ENCODE data around the gene TLN1.

DNA sequence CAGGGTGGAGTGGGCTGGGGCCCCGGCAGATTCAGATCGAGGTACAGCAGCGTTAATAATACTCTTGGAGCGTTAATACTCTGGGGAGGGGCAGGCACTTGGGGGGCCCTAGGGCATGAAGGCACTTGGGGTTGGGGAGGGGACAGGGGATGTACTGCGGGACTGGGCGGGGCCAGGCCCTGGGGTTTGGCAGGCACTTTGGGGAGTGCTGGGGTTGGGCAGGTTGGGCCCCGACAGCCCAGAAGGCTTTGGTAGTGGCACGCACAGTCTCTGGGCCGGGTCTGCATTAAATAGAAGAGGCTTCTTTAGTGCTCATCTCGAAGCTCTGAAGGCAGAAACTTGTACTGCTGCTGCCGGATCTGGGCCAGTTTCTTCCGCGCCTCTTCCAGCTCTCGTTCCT is 34.5 kb downstream of the TLN1 start:
- TF ChIP-seq CTCF (IDR thresholded peaks at IDR 0.05 in 8 of 11, conservative IDR thresholded peaks at IDR 0.05 in 3 of 11) (no peak), POLR2AphosphoS5 (IDR thresholded peaks at IDR 0.05) (no peak), POLR2A (IDR thresholded peaks at IDR 0.05) (no peak)

All from spleen (tissue), 7 donors.